HepG2 (cell line): Measurements from ENCODE around the gene THOC1. TPM values are rescaled to one million over a fixed set of nuclear protein-coding genes. Genes with fewer than 3 reads are reported as not detected.

ENCODE experiments used
- ASH2L ChIP-seq: fragments of 300-600, 200-600 bp; sonication (generic); IDR thresholded peaks from 2 replicates; pipeline ENCODE4 v1.7.0; 2017; ENCODE audit warnings: low read depth, mild to moderate bottlenecking, moderate library complexity, mixed read lengths, low read length; ENCODE audit not compliant: insufficient read length
- CENPT ChIP-seq: sonication (generic); formaldehyde crosslinking; IDR thresholded peaks from 2 replicates; pipeline ENCODE4 v1.8.0; 2022; ENCODE audit warnings: low read depth, mild to moderate bottlenecking, moderate library complexity, missing genetic modification reagents
- GTF2F1 ChIP-seq: fragments of 150-350 bp; IDR thresholded peaks from 2 replicates; pipeline ENCODE4 v1.6.1; 2014; ENCODE audit warnings: low read length
- KLF6 ChIP-seq: IDR thresholded peaks from 2 replicates; pipeline ENCODE4 v1.8.0; 2016; ENCODE audit warnings: missing biosample characterization, missing genetic modification reagents
- MEIS1 ChIP-seq: sonication (generic); formaldehyde crosslinking; IDR thresholded peaks from 2 replicates; pipeline ENCODE4 v1.9.0; 2021; ENCODE audit warnings: mild to moderate bottlenecking, missing genetic modification reagents, moderate library complexity, borderline replicate concordance
- MTF2 ChIP-seq: sonication (generic); formaldehyde crosslinking; IDR thresholded peaks from 2 replicates; pipeline ENCODE4 v1.5.0; 2020; ENCODE audit warnings: missing genetic modification reagents, borderline replicate concordance
- NCOA2 ChIP-seq: sonication (generic); formaldehyde crosslinking; IDR thresholded peaks from 2 replicates; pipeline ENCODE4 v1.8.0; 2022; ENCODE audit warnings: inconsistent platforms
- RXRA ChIP-seq: sonication (generic); formaldehyde crosslinking; IDR thresholded peaks from 2 replicates; pipeline ENCODE4 v1.5.1; 2020; ENCODE audit warnings: missing genetic modification reagents
- SOX5 ChIP-seq: IDR thresholded peaks from 2 replicates; pipeline ENCODE4 v1.6.1; 2016; ENCODE audit warnings: borderline replicate concordance
- SP2 ChIP-seq: sonication (generic); formaldehyde crosslinking; IDR thresholded peaks from 2 replicates; pipeline ENCODE4 v1.5.1; 2020; ENCODE audit warnings: mild to moderate bottlenecking, missing genetic modification reagents
- ZFP37 ChIP-seq: sonication (generic); formaldehyde crosslinking; IDR thresholded peaks from 2 replicates; pipeline ENCODE4 v1.4.0; 2020; ENCODE audit warnings: missing genetic modification reagents, borderline replicate concordance
- ZFP82 ChIP-seq: sonication (generic); formaldehyde crosslinking; IDR thresholded peaks from 2 replicates; pipeline ENCODE4 v1.5.1; 2020; ENCODE audit warnings: mild to moderate bottlenecking, missing genetic modification reagents, borderline replicate concordance
- ZNF230 ChIP-seq: sonication (generic); formaldehyde crosslinking; IDR thresholded peaks from 2 replicates; pipeline ENCODE4 v1.4.0; 2020; ENCODE audit warnings: mild to moderate bottlenecking, missing genetic modification reagents
- ZNF343 ChIP-seq: sonication (generic); formaldehyde crosslinking; IDR thresholded peaks from 2 replicates; pipeline ENCODE4 v1.4.0; 2020; ENCODE audit warnings: mild to moderate bottlenecking, missing genetic modification reagents
- ZNF577 ChIP-seq: sonication (generic); formaldehyde crosslinking; IDR thresholded peaks from 2 replicates; pipeline ENCODE4 v1.4.0; 2020; ENCODE audit warnings: mild to moderate bottlenecking, low read depth, missing genetic modification reagents, borderline replicate concordance
- ZNF687 ChIP-seq: sonication (generic); formaldehyde crosslinking; IDR thresholded peaks from 2 replicates; pipeline ENCODE4 v1.5.1; 2020; ENCODE audit warnings: mild to moderate bottlenecking, missing genetic modification reagents, moderate library complexity
- ZNF740 ChIP-seq: sonication (generic); formaldehyde crosslinking; IDR thresholded peaks from 2 replicates; pipeline ENCODE4 v1.4.0; 2020; ENCODE audit warnings: missing genetic modification reagents
- ZNF784 ChIP-seq: sonication (generic); formaldehyde crosslinking; IDR thresholded peaks from 2 replicates; pipeline ENCODE4 v1.5.1; 2020; ENCODE audit warnings: missing genetic modification reagents, mild to moderate bottlenecking, borderline replicate concordance
- ZNF839 ChIP-seq: sonication (generic); formaldehyde crosslinking; IDR thresholded peaks from 2 replicates; pipeline ENCODE4 v1.4.0; 2020; ENCODE audit warnings: missing genetic modification reagents, mild to moderate bottlenecking, borderline replicate concordance
- polyA plus RNA-seq, 8 experiments: library from polyadenylated mRNA; depleted of rRNA in 3 of 8; stranded (reverse) in 7 of 8; unstranded in 1 of 8; fragments of >200 nt; fragmentation: Illumina TruSeq in 4 of 8; extraction: Trizol in 4 of 8; gene quantifications; 2 replicates each; pipeline versions ENCODE4 v1.2.1 to v1.2.3, GENCODE V29; 2011 to 2016; ENCODE audit warnings: low read depth in 4 of 8, missing spikeins in 1 of 8, mixed read lengths in 1 of 8; ENCODE audit not compliant: insufficient read depth in 1 of 8
- total RNA-seq, 5 experiments: library from RNA; depleted of rRNA; stranded (reverse); fragments of >200 nt; fragmentation: Illumina TruSeq; extraction: Trizol; gene quantifications; 2 replicates each; pipeline ENCODE4 v1.2.3, GENCODE V29; 2016; ENCODE audit warnings: low read depth in 1 of 5
- TF ChIP-seq, protein P1 (sequence below): IDR thresholded peaks from 2 replicates; pipeline ENCODE4 v1.6.1; 2012; ENCODE audit warnings: inconsistent platforms

Gene THOC1
- total and polyA plus RNA-seq, 2 of the 13 experiments (the other 11 are each of a cell fraction or from before 2014, with no cell fraction given): 40.6 to 56.7 TPM

- TF ChIP-seq ZFP37 (CRISPR knock-in tag) (0 out of 2 replicates have a peak, but pooled peaks have one; percentile 73), KLF6 (CRISPR knock-in tag) (0 out of 2 replicates have a peak, but pooled peaks have one; percentile 65), ZNF577 (CRISPR knock-in tag) (no peak), ASH2L (peak; percentile 99), ZNF343 (CRISPR knock-in tag) (no peak), ZNF230 (peak; percentile 94; the same call in 1 of the 2 replicates), ZFP82 (CRISPR knock-in tag) (peak; percentile 61; the same call in 1 of the 2 replicates), ZNF784 (CRISPR knock-in tag) (peak; percentile 89), SP2 (CRISPR knock-in tag) (0 out of 2 replicates have a peak, but pooled peaks have one; percentile 60), CENPT (no peak), ZNF687 (CRISPR knock-in tag) (peak; percentile 97), ZNF740 (CRISPR knock-in tag) (no peak), ZNF839 (CRISPR knock-in tag) (peak; percentile 94), MTF2 (no peak), GTF2F1 (no peak), SOX5 (no peak), RXRA (CRISPR knock-in tag) (peak; percentile 75), MEIS1 (CRISPR knock-in tag) (peak; percentile 85), NCOA2 (peak; percentile 61)
- TF ChIP-seq, protein P1, sequence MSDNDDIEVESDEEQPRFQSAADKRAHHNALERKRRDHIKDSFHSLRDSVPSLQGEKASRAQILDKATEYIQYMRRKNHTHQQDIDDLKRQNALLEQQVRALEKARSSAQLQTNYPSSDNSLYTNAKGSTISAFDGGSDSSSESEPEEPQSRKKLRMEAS: peak; percentile 95
These were observed at the start of gene THOC1 (continued) for GRCh38 chr18:267688-268552.
